ENCODE data around the gene TUBA3E.
"Not testable (repeated sequence)": the region's sequence is repeated elsewhere in the genome, so short reads cannot be mapped to it uniquely, and the experiment has no call there.

GRCh38 chr2:130159376-130159775 lies 38.9 kb downstream of the TUBA3E start:
- not testable (repeated sequence) for TF ChIP-seq POLR2AphosphoS5 (IDR thresholded peaks at IDR 0.05)
- TF ChIP-seq, protein P1, sequence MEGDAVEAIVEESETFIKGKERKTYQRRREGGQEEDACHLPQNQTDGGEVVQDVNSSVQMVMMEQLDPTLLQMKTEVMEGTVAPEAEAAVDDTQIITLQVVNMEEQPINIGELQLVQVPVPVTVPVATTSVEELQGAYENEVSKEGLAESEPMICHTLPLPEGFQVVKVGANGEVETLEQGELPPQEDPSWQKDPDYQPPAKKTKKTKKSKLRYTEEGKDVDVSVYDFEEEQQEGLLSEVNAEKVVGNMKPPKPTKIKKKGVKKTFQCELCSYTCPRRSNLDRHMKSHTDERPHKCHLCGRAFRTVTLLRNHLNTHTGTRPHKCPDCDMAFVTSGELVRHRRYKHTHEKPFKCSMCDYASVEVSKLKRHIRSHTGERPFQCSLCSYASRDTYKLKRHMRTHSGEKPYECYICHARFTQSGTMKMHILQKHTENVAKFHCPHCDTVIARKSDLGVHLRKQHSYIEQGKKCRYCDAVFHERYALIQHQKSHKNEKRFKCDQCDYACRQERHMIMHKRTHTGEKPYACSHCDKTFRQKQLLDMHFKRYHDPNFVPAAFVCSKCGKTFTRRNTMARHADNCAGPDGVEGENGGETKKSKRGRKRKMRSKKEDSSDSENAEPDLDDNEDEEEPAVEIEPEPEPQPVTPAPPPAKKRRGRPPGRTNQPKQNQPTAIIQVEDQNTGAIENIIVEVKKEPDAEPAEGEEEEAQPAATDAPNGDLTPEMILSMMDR (IDR thresholded peaks at IDR 0.05), result not testable (repeated sequence)
